ENCODE data around the gene KLK2. TPM values are rescaled to one million over a fixed set of nuclear protein-coding genes. Genes with fewer than 3 reads are reported as not detected.

Gene KLK2
- total RNA-seq, 1 experiment from 2014 or later = not detected

- Histone ChIP-seq H3K27ac (ENCODE audit: low read depth, low read length) (peak overlapping the region; percentile 62), H3K9ac (ENCODE audit: low read length) (peak overlapping the region; percentile 68), H3K79me2 (ENCODE audit: insufficient read depth, low read length) (no peaks in the 10 kb centered on the region), H3K4me1 (ENCODE audit: control insufficient read depth in 1 of 2, insufficient read depth in 2 of 2, low read length in 2 of 2) (peaks cover 15 to 29% of the 10 kb centered on the region in 2 experiments), H3K4me3 (replicated peaks in 1 of 2; ENCODE audit: low read depth in 1 of 2, low read length in 2 of 2) (peak overlapping the region; percentile 55 to 60), H3K9me3 (ENCODE audit: control insufficient read depth in 1 of 2, insufficient read depth in 1 of 2, low read depth in 1 of 2, low read length in 2 of 2) (no peaks in the 10 kb centered on the region), H3K4me2 (ENCODE audit: low read length) (peak overlapping the region; percentile 66), H3K27me3 (ENCODE audit: insufficient read depth, low read length) (no peaks in the 10 kb centered on the region), H4K20me1 (ENCODE audit: insufficient read depth) (no peaks in the 10 kb centered on the region), H3K9me2 (ENCODE audit: insufficient read depth) (no peaks in the 10 kb centered on the region), H3K36me3 (ENCODE audit: control insufficient read depth in 1 of 2, insufficient read depth in 2 of 2, low read length in 2 of 2) (no peaks in the 10 kb centered on the region), H2AFZ (ENCODE audit: low read depth, low read length, poor library complexity, severe bottlenecking) (no peak overlapping the region)
- TF ChIP-seq POLR2A (IDR thresholded peaks at IDR 0.05; ENCODE audit: borderline replicate concordance, extremely low read depth, insufficient read depth, insufficient read length) = peak; percentile 74
- no peak for TF ChIP-seq ZBTB33 (IDR thresholded peaks at IDR 0.05; ENCODE audit: extremely low read depth, insufficient replicate concordance, low read length)
- TF ChIP-seq SP1 (IDR thresholded peaks at IDR 0.05; ENCODE audit: low read depth) = no peak
- TF ChIP-seq POLR2AphosphoS5 (IDR thresholded peaks at IDR 0.05; ENCODE audit: low read depth, low read length) = peak; percentile 98
- TF ChIP-seq ZFX (IDR thresholded peaks at IDR 0.05) = peak; percentile 54; the same call in 1 of the 2 replicates
- peak; percentile 61; the same call in 1 of the 2 replicates for TF ChIP-seq SIN3A (IDR thresholded peaks at IDR 0.05; ENCODE audit: low read depth)
- peak; percentile 80; the same call in 1 of the 2 replicates for TF ChIP-seq MAX (IDR thresholded peaks at IDR 0.05)
- intact Hi-C loops (cut with micrococcal nuclease) = loop anchor here (2.0 kb wide), 1 partner anchor 31 kb away; no protein-coding TSS in a partner anchor
- ChIA-PET POLR2A (interaction anchor here (0.7 kb wide), 1 partner anchor 13 kb away, joined by 3 read pairs; the partner anchor contains the start of gene KLK1), CTCF (no interaction called here), RAD21 (ENCODE audit: low non-redundant PET in 1 of 2, low total read pairs in 2 of 2, uncharacterized antibody in 2 of 2, unreplicated experiment in 2 of 2) (no interaction called here)
- ATAC-seq (peak; percentile 93), DNase-seq (ENCODE audit: low read depth, low spot score) (peak; percentile 57)
- BruUV-seq (replicated peaks) = no TSS peak
Observed at GRCh38 chr19:50835785-50836542, 37.3 kb upstream of the KLK2 start.

All from HCT116 (cell line).